ENCODE results near the gene PTPRM. TPM values are rescaled to one million over a fixed set of nuclear protein-coding genes. Genes with fewer than 3 reads are reported as not detected.

The PTPRM gene
- total RNA-seq, 1 experiment from 2014 or later = 37.3 TPM

GRCh38 chr18:8167673-8168072 lies 600.6 kb downstream of the PTPRM start:
- DNase-seq (ENCODE audit: low spot score) = no peak

DNA sequence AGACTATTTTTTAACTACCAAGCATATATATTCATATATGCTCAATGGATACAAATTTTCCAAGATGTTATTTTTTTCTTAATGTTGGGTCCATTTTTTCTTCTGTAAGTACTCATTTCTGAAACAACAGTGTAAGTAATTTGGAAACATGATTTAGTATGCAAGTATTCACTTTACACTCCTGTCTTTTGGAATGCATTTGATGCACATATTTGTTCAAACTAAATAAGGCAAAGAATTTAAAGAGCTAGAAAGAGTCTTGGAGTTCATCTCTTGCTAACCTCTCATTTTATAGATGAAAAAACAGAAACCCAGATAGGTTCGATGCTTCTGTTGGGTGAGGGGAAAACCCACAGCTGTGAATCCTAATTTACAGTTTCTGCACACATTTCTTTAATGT lies 602.6 kb downstream of the PTPRM start:
- DNase-seq (ENCODE audit: low spot score) = no peak

GRCh38 chr18:8174771-8175170 lies 607.7 kb downstream of the PTPRM start:
- no peak for DNase-seq (ENCODE audit: low spot score)

DNA sequence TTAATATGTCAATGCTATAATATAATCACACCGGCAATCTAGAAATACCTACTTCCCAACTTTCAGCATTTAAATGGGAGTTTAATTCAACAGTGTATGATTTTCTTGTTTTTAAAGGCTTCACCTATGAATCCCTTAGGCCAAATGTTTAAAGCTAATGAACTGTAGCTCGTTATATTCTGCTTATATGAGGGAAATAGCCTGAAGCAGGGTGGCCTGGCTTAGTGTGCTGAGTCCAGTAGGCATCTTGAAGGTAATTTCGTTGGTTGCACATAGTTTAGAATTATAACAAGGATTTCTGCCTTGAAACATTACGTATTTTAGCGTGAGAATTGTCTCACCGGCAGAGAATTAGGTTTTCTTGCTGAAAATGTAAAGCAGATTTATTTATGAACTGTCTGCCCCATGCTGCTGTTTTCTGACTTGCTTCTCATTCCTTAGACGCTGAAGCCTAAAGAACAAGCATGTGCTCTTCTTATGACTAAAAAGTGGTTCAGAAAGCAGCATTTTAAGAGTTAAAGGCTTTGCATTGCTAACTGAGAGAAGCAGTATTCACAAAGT lies 608.5 kb downstream of the PTPRM start:
- DNase-seq (ENCODE audit: low spot score) = no peak

- no peak for DNase-seq (ENCODE audit: low spot score)
Observed at GRCh38 chr18:8176109-8176508, 609.0 kb downstream of the PTPRM start.

DNA sequence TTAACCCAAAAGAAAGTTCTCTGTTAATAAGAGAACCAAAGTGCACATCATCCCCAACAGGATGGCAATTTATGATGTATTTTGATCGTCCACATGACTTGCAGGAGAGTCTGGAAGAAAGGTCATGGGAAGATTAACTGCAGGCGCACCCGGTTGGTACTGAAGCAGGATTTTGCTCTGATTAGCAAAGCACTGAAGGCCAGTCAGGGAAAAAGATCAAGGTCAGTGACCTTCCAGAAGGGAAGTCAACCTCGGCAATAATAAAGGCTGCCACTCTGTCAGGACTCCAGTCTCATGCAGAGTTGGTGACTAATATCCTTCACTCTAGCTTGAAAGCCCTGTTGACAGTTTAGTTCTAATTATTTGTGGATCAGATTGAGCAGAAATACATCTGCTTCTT lies 609.4 kb downstream of the PTPRM start:
- no peak for DNase-seq (ENCODE audit: low spot score)

GRCh38 chr18:8177330-8178016 lies 610.4 kb downstream of the PTPRM start:
- no peak for DNase-seq (ENCODE audit: low spot score)

GRCh38 chr18:8186413-8186812 lies 619.3 kb downstream of the PTPRM start:
- no peak for DNase-seq (ENCODE audit: low spot score)

GRCh38 chr18:8188184-8188583 lies 621.1 kb downstream of the PTPRM start:
- no peak for DNase-seq (ENCODE audit: low spot score)

DNA sequence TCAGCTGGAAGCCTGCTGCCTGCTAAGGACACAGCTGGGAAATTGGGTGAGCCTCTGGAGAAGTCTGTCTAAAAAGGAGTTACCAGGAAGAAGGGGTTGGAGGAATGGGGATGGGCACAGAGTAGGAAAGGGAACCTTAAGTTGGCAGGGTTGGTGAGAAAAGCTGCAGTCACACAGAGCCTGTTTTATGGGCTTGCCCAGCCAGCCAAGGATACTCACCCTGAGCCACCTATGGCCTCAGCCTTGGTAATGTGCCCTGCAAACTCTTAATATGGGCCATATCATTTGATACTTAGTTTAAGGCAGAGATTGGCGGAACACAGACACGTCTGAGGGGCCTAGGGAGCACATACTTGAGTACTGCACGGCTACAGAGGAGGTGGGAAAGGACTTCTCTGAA lies 623.9 kb downstream of the PTPRM start:
- no peak for DNase-seq (ENCODE audit: low spot score)

- DNase-seq (ENCODE audit: low spot score) = no peak
Observed at GRCh38 chr18:8194431-8194830, 627.3 kb downstream of the PTPRM start.

- DNase-seq (ENCODE audit: low spot score) = no peak
Observed at GRCh38 chr18:8196238-8196637, 629.1 kb downstream of the PTPRM start.

GRCh38 chr18:8197499-8197898 lies 630.4 kb downstream of the PTPRM start:
- no peak for DNase-seq (ENCODE audit: low spot score)

DNA sequence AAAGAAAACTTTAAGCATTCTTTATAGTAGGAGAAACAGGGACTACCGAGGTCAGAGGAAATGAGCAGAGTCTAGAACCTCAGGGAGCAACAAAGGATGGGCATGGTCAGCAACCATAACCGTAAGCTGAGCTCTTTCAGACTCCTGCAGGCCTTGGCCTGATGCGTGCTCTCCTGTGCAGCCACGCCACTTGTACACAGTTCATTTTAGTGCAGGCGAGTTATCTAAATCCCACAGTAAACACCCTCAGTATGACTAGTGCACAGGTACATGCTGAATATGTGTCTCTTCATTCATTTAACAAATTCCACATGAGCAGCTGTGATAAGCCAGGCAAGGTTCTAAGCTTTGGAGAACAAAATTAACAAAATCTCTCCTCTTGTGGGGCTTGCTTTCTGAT lies 640.9 kb downstream of the PTPRM start:
- DNase-seq (ENCODE audit: low spot score) = no peak

DNA sequence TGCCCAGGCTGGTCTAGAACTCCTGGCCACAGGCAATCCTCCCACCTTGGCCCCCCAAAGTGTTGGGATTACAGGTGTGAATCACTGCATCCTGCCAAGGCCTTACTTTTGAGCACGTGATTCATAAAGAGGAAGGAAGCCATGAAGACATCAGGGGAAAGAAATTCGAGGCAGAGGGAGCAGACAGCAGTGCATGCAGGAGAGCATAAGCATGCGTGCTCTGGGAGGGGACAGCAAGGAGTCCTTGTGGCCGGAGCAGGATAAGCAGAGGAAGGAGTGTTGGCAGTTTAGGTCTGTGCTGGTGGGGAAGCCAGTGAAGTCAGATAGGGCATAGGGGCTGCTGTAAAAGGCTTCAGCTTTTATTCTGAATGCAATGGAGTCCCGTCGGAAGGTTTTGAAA lies 641.6 kb downstream of the PTPRM start:
- DNase-seq (ENCODE audit: low spot score) = no peak

- peak; percentile 19 for DNase-seq (ENCODE audit: low spot score)
Observed at GRCh38 chr18:8212896-8213780, 646.0 kb downstream of the PTPRM start.

- DNase-seq (ENCODE audit: low spot score) = no peak
Observed at GRCh38 chr18:8215741-8216140, 648.6 kb downstream of the PTPRM start.

GRCh38 chr18:8217051-8217564 lies 650.0 kb downstream of the PTPRM start:
- DNase-seq (ENCODE audit: low spot score) = no peak

- no peak for DNase-seq (ENCODE audit: low spot score)
Observed at GRCh38 chr18:8218197-8218596, 651.1 kb downstream of the PTPRM start.

DNA sequence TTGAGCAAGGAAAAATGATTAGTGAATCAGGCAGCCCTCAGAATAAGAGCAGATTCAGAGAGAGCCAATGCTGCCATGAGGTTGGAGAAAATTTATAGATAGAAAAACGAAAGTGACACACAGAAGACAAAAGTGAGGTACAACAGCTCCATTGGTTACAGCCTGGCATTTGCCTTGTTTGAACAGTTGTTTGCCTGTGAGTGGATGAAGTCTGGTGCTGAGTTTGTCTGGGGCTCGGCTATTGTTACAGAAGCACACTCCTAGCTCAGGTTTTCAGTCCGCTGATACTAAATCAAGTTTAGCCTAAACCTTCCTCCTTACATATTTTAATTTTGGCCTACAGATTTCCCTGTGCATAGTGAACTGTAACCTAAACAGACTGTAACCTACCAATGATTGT lies 654.3 kb downstream of the PTPRM start:
- no peak for DNase-seq (ENCODE audit: low spot score)

DNA sequence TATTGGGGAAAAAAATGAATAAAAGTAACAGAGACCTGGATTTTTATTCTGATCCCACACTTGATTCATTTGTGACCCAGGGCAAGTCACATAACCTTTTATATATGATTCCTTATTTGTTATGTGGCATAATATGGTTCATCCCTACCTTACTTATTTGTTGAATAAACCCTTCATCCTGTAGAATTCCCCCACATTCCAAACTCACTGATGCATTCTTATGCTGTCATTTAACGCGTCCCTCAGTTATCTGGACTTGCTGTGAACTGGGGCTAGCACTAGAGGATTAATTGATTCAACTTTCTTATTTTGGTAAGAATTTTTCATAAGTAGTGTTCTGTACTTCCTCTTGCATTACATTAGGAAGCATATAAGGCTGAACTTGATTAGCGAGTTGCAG lies 657.5 kb downstream of the PTPRM start:
- DNase-seq (ENCODE audit: low spot score) = no peak

GRCh38 chr18:8229040-8229439 lies 661.9 kb downstream of the PTPRM start:
- no peak for DNase-seq (ENCODE audit: low spot score)

DNA sequence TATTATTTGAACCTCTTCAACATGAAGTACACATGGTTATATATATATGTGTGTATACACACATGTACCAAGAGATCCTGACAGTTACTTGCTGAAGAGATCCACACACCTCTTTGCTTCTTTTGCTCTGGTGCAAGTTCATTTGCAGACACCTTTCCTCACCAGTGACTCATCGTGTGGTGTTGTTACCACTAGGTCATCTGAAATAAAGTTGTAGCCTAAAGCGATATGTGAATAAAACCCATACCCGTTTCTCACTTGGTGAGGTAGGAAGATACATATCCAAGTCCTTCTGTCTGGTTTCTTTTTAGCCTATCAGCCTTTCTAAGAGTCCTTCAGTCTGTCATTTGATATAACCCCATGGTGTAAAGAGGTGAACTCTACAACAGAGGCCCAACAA lies 662.7 kb downstream of the PTPRM start:
- DNase-seq (ENCODE audit: low spot score) = no peak

Data from H4 (cell line).